OCI-LY1 (cell line): ENCODE results near the gene EXD3.

ENCODE experiments used
- EZH2 ChIP-seq: fragments of 200-600 bp; sonication (generic), shearing (Covaris generic); IDR thresholded peaks from 2 replicates; pipeline ENCODE4 v1.8.0; 2017; ENCODE audit warnings: borderline replicate concordance, mixed run types, mild to moderate bottlenecking, antibody characterized with exemption, low read length, moderate library complexity, mixed read lengths
- TF ChIP-seq, protein P1 (sequence below): fragments of 200-600 bp; sonication (generic), shearing (Covaris generic); IDR thresholded peaks from 2 replicates; pipeline ENCODE4 v1.5.1; 2017; ENCODE audit warnings: mild to moderate bottlenecking, antibody characterized with exemption, low read length, moderate library complexity, mixed read lengths

DNA sequence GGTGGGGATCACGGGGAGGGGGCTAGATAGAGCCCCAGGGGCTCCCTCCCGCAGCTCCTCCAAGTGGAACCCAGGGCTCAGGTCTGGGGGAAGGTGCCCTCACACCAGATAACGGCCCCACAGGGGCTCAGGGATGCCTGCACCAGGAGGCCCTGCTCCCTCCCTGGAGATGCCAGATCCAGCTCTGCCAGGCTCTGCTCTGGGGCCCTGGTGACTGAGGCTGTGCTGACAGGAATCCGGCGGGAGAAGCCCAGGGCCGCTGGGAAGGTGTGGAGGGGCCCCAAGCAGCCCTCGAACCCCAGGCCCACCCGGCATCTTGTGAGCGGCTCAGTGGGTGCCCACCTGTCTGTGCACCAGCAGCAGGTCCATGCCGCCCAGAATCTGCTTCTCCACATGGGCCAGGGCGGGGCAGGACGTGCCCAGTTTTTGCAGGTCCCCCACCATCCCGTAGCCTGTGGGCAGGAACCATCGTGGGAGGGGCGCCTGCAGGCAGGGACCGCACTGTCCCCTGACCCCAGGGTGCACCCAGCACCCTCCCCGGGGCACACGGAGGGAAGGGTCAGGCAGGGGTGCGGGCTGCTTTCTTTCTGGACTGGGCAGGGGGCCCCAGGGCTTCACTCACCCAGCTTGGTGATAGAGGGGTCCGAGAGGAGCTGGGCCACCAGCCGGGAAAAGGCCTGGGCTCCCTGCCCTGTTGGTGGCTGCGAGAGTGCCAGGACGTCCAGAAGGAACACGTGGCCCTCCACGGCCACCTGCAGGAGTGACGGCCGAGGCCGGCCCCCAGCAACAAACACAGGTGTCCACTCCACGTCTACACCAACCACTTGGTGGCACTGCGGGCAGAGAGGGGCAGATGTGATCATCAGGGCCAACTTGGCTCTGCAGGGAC is 72.0 kb downstream of the EXD3 start:
- TF ChIP-seq, protein P1, sequence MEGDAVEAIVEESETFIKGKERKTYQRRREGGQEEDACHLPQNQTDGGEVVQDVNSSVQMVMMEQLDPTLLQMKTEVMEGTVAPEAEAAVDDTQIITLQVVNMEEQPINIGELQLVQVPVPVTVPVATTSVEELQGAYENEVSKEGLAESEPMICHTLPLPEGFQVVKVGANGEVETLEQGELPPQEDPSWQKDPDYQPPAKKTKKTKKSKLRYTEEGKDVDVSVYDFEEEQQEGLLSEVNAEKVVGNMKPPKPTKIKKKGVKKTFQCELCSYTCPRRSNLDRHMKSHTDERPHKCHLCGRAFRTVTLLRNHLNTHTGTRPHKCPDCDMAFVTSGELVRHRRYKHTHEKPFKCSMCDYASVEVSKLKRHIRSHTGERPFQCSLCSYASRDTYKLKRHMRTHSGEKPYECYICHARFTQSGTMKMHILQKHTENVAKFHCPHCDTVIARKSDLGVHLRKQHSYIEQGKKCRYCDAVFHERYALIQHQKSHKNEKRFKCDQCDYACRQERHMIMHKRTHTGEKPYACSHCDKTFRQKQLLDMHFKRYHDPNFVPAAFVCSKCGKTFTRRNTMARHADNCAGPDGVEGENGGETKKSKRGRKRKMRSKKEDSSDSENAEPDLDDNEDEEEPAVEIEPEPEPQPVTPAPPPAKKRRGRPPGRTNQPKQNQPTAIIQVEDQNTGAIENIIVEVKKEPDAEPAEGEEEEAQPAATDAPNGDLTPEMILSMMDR, result no peak
- no peak for TF ChIP-seq EZH2
